ENCODE results near the gene FMO1. TPM values are rescaled to one million over a fixed set of nuclear protein-coding genes. Genes with fewer than 3 reads are reported as not detected.
"Not testable (repeated sequence)": the region's sequence is repeated elsewhere in the genome, so short reads cannot be mapped to it uniquely, and the experiment has no call there.

FMO1 gene
- total RNA-seq, 2 donors from 2014 or later = 0.62 TPM; not detected in 1

DNA sequence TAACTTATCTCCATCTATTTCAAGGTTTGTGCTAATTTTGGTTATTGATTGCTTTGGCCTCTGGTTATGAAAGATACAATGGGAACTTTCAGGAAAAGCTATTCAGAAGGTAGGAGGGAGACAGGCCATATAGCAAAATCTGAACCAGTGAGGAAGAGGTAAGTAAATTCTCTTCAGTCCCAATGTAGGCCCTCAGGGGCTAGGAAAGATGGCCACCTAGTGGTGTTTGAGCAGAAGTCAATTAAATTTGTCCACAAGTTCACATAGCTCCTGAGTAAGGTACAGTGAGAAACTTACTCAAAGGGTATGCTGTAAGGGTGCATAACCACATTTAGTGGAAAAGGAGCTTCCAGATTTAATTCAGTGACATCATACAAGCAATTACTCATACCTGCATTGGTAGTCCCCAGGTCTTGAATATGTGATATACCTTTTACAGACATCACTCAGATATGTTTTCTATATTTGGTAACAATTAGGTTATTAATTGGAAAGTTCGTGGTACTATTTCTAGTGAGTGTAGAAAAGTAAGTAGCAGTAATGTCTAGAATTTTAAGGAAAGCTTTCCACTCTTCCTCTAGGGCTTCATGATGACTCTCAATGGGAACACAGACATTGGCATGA lies 21.4 kb upstream of the FMO1 start:
- intact Hi-C loops (cut with DNase I) = loop anchor here (2.0 to 10.0 kb wide), 5 partner anchors 112 to 262 kb away; no protein-coding TSS in a partner anchor
- ATAC-seq = peak; percentile 78 to 81
- no peak for DNase-seq

DNA sequence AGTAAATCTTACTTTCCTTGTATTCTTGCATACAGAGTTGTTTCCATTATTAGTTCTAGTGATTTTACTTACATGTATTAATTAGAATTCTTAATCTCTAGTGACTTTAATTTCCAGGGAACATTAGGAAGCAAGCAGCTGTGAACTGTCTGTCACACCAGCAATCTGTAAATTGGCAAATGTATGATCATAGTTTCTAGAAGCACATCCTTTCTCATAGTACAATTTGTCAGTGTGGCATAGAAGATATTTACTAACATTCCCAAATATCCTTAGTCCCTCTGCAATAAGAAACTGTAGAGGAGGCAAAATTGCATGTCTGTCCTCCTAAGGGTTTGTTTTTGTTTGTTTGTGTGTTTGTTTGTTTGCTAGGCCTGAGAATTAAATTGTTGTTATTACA lies 17.0 kb upstream of the FMO1 start:
- intact Hi-C loops (cut with DNase I) = no loop called here
- DNase-seq (no peak), ATAC-seq (no peak)

DNA sequence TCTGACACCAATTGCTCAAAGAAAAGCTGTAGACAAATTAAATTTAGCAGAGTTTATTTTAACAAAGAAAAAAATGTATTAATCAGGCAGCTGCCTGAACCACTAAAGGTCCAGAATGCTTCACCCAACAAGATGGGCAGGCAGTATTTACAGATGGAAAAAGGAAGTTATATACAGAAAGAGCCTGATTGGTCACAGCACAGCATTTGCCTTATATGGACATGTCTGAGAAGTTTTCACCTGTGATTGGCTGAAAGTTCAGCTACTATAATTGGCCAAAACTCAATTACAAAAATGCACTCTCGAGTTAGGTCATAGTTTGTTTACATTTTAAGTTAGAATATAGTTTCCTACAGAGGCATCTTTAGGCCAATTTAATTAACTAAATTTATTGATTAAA lies 15.1 kb upstream of the FMO1 start:
- intact Hi-C loops (cut with DNase I) = no loop called here
- DNase-seq = no peak
- ATAC-seq = no peak

DNA sequence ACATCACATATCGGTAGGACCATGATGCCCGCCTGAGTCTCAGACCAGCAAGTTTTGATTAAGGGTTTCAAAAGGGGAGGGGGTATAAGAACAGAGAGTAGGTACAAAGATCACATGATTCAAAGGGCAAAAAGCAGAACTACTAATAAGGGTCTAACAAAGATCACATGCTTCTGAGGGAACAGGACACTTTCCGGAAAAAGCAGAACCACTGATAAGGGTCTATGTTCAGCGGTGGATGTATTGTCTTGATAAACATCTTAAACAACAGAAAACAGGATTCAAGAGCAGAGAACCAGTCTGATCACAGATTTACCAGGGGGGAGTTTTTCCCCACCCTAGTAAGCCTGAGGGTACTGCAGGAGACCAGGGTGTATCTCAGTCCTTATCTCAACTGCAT lies 12.1 kb upstream of the FMO1 start:
- ATAC-seq; intact Hi-C loops (cut with DNase I); DNase-seq: not testable (repeated sequence)

DNA sequence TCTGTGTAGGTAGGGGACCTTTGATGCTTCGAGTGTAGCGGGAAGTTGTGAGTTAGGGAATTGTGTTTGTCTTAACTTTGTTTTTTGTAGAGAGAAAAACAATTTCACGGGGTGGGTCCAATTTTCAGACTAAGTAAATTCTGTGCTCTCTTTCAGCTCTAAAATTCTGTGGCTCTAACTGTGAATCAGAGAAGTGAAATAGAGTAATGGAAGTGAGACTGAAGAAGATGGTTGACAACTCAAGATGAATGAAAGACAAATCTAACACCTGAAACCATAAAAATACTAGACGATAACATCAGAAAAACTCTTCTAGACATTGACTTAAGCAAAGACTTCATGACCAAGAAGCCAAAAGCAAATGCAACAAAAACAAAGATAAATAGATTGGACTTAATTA lies 4.4 kb upstream of the FMO1 start:
- intact Hi-C loops (cut with DNase I) = no loop called here
- DNase-seq = no peak
- ATAC-seq = no peak

DNA sequence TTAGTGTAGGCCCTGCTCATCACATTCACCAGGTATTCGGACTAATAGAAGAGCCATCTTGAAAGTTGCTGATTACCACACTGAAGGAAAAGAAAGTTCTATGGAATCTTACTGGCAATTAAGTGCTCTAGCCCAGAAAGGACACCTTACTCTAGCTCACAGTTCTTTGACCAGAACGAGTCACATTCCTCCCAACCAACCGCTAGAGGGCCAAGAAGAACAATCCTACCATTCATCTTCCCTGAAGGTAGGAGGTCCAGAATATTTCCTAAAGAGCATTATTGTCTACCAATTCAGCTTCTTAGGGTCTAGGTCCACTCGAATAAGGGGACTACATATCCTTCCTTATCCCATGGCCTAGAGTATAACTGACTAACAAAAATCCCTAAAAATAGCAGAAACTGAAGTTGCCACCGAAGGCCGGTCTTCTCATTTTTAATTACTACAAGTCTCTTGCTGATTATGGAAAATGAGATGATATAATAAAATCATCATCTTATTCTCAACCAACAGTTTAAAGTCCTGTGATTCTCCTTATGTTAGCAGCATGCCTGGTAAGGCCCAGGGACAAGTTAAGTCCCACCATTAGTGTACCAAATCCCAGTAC lies 2.7 kb upstream of the FMO1 start:
- DNase-seq (no peak), ATAC-seq (peak; percentile 70 to 77)
- intact Hi-C loops (cut with DNase I) = loop anchor here in 1 of 2 donors (5.0 kb wide), 1 partner anchor 67 kb away; the partner anchor contains the start of gene FMO4

DNA sequence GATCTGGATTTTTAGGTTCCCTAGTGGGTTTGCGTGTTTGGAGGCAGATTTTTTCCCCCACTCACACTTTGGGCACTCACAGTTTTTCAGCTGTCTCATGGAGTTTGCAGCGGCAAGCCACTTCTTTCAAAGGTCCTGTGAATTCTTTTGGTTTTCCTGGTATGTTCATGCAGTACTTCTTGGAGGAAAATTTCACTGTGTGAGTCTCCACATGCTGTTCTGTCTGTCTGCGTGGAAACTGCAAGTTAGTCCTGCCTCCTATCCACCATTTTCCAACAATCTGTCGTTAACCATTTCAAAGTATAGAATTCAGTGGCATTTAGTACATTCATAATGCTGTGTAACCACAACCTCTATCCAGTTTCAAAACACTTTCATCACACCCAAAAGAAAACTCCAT lies 793 bp upstream of the FMO1 start:
- intact Hi-C loops (cut with DNase I) = loop anchor here in 1 of 2 donors (5.0 kb wide), 1 partner anchor 65 kb away; the partner anchor contains the start of gene FMO4
- DNase-seq = no peak
- no peak for ATAC-seq

DNA sequence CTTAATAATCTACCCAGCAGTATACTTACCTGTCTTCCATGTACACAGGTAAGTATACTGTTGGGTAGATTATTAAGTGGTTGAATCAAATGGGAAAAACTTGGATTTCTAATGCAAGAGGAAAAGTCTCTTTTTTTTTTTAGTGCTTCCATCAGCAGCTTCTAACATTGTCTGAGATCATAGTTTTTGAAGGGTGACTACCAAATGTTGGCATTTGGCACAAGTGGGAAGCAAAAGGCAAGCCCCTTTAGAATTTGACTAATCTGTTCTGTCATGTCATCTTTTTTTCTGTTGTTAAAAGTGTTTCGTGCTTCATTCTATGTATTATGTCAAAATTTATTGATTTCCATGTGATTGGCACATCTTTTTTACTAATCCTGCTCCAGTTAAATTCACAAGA lies 547 bp downstream of the FMO1 start:
- DNase-seq (no peak), ATAC-seq (no peak)
- intact Hi-C loops (cut with DNase I) = loop anchor here in 1 of 2 donors (5.0 kb wide), 1 partner anchor 63 kb away; the partner anchor contains the start of gene FMO4

DNA sequence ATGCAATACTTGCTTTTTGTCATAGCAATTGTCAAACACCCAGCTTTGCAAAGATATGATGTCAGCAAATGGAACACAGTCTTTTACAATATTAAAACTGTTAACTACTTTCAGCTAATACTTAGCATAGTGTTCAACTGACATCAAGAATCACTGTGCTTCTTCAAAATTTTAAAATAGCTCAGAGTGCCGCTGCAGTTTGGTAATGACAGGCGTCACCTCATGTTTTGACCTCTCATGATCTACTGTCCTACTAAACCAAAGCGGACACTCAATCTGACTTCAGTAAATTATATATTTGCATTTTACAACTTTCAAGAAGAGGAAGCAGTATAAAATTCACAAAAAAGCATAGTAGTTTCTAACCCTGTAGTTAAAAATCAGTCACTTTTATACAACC lies 2.0 kb downstream of the FMO1 start:
- intact Hi-C loops (cut with DNase I) = loop anchor here in 1 of 2 donors (5.0 kb wide), 1 partner anchor 62 kb away; the partner anchor contains the start of gene FMO4
- ATAC-seq (peak; percentile 25 to 53), DNase-seq (no peak)

DNA sequence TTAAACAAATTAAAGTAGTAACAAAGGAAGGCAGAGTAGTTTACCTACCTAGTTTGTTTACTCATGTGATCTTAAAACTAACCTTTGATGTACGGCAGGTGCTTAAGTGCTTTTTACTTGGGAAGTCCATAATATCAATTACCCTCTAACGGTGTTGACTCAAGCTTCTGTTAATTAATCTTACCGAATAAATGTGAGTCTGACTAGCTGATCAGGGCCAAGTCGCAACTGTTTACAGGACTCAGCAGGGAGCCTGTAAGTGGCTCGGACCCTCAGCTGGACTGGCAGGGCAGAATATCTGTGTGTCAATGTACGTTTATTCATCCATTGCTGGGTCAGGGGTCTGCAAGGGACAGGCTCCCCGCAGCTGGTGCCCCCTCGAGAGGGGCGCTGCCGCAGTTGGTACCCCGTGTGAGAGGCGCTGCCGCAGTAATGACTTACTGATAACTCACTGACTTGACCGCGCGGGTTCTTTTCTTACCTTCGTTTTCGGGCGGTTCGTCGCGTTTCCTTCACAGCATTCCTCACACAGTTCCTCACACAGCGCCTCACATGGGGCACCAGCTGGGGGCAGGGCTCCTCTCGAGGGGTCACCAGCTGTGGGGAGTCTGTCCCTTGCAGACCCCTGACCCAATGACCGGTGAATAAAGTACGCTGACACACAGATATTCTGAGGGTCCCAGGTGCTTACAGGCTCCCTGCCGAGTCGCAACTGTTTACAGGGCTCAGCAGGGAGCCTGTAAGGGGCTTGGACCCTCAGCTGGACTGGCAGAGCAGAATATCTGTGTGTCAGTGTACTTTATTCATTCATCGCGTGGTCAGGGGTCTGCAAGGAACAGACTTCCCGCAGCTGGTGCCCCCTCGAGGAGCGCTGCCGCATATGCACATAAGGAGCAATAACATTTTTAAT lies 3.0 kb downstream of the FMO1 start:
- DNase-seq (peak; percentile 41), ATAC-seq (peak; percentile 49 to 51)

DNA sequence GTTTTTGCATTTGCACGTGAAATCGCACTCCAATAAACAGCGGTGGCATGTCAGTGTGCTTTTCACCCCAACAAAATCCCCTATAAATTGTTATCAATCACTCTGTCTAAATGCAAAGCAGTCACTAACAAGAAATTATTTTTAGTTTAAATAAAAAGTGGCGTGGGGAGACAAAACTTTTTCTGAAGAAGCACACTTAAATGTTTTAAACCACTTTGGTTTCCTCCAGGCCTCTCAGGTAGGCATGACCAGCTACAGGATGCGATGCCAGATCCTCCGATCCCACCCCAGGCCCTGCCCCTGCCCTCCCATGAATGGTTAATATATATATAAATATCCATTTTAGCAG lies 3.6 kb downstream of the FMO1 start:
- no peak for DNase-seq
- intact Hi-C loops (cut with DNase I) = loop anchor here in 1 of 2 donors (5.0 kb wide), 1 partner anchor 60 kb away; the partner anchor contains the start of gene FMO4
- ATAC-seq = no peak

More for the DNA sequence above, 3.0 kb downstream of the FMO1 start:
- intact Hi-C loops (cut with DNase I) = loop anchor here in 1 of 2 donors (5.0 kb wide), 1 partner anchor 61 kb away; the partner anchor contains the start of gene FMO4

DNA sequence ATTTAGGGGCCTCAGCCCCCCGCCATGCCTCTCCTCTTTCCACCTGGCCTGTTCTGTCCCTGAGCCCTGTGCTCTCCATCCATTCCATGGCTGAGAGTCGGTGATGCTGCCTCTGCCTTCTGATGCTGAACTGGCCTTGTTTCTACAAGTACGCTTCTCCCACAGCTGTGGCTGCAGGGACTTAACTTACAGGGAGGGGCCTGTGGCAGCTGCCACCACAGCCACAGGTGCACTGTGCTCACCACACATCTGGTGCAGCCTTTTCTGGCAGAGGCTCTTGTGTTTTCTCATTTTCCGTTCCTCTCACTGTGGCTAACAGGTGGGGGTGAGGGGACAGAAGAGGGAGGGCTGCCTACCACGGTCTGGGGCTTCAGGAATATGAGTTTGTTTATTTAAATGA lies 4.2 kb downstream of the FMO1 start:
- no peak for ATAC-seq
- intact Hi-C loops (cut with DNase I) = loop anchor here in 1 of 2 donors (5.0 kb wide), 1 partner anchor 60 kb away; the partner anchor contains the start of gene FMO4
- no peak for DNase-seq

DNA sequence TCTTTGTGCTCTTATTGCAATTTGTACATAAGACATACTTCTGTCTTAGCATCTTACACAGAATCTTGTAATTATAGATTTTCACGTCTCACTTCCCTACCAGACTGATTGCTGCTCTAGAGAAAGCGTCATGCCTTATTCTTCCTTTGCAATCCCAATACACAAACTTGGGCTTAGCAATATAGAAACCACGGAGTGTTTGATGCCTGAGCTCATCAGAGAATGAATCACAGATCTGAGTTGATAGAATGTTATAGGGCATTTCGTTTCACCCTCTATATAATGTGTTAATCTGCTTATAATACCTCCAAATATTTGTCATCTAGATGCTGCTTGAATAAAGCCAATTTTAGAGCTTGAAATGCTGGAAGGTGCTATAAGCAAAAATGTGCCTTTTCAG lies 6.6 kb downstream of the FMO1 start:
- ATAC-seq (no peak), DNase-seq (no peak)
- intact Hi-C loops (cut with DNase I) = loop anchor here in 1 of 2 donors (5.0 kb wide), 1 partner anchor 57 kb away; the partner anchor contains the start of gene FMO4

DNA sequence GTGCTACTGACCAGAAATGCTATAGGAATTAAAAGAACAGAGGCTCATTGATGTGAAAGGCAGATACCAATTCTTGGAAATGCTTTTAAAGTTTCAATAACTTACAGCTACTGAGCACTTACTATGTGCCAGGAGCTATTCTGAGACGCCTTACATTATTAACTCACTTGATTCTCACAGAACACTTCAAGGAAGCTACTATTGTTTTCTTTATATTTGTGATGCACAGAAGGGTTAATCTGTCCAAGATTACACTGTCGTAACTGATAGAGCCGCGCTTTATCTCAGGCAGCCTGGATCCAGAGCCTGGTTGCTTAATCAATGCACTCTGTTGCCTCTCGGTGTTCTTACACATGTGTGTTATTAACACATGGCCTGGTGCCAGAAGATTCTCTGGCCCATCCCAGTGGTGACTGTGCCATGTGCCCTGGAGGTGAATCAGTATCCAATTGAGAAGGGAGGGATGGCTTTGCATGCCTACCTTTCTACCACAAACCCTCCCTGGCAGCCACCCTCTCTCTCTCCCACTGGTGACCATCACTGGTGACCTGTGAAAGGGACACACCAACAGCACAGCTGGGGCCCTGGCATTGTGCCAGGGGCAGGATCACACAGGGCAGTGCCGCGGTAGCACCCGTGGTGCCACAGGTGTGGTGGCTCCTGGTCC lies 8.8 kb downstream of the FMO1 start:
- intact Hi-C loops (cut with DNase I) = no loop called here
- peak; percentile 28 for DNase-seq
- ATAC-seq = peak; percentile 57 to 67

DNA sequence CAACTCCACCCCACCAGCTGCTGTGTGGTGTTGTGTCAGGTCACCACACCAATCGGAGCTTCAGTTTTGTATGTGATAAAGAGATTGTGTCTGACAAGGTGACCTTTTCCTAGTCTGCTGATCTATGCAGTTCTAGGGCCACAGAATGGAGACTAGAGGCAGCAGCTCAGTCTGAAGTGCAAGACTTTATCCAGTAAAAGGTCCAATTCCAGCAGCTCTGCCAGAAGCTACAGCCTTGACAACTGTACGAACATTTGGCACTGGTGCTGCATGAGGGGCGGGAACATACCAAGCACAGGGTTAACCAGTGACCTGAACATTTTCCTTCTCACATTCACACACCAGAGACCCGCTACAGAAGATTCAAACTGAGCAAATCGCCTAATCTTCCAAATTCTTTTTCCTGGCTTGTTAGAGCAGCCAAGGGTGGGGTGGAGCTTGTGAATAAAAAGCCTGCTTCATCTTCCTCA lies 9.3 kb downstream of the FMO1 start:
- intact Hi-C loops (cut with DNase I) = no loop called here
- peak; percentile 25 to 59 for ATAC-seq

DNA sequence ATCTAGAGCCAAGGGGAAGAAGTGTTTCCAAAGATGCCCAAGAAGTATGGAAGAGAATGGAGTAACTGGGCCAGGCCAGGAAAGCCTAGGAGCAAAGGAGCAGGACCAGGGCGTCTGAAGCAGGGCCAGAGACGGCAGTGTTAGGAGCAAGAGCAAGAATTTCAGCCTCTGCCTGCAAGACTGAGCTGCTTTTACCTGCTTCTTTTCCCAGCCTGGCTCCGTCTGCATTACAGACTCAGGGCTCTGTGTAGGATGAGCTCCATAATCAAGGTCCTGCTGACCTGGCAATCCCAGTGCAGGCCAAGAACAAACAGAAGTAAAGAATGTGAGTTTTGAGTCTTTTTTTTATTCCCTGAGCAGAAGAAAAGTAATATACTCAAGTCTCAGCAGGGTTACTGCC lies 10.1 kb downstream of the FMO1 start:
- intact Hi-C loops (cut with DNase I) = no loop called here
- ATAC-seq (no peak), DNase-seq (no peak)

More for the DNA sequence above, 9.3 kb downstream of the FMO1 start:
- DNase-seq = no peak

DNA sequence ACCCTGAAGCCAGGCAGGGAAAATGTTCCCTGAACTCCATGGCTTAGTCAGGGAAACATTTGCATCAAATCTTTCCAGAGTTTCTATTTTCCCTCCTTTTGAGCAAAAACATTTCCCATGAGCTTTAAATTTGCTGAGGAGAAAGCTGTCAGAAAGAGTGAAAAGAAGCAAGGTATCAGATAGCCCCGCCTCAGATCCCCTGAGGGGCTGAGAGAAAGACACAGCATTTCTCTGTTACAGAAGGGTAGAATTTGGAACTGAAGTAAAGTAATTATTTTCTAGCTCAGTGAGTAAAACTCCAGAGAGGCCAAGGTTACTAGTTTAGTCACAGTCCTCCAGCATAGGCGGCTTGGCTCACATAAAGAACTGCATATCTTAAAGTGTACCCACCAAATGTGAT lies 10.6 kb downstream of the FMO1 start:
- intact Hi-C loops (cut with DNase I) = no loop called here
- ATAC-seq (no peak), DNase-seq (no peak)

DNA sequence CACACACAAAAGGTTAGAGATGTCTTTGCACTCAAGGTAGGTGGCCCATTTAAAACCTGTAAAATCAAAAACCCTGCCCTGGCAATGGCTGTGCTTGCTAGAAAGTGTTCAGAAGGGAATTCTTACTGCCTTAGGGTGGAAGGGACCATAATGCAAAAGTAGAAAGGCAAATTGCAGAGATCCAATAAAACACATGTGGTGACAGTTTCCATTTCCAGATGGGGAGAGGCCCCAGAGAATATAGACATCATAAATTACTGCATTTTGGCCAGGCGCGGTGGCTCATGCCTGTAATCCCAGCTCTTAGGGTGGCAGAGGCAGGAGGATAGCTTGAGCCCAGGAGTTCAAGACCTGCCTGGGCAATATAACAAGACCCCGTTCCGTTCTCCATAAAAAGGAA lies 13.0 kb downstream of the FMO1 start:
- ATAC-seq (no peak), DNase-seq (no peak)
- intact Hi-C loops (cut with DNase I) = no loop called here

DNA sequence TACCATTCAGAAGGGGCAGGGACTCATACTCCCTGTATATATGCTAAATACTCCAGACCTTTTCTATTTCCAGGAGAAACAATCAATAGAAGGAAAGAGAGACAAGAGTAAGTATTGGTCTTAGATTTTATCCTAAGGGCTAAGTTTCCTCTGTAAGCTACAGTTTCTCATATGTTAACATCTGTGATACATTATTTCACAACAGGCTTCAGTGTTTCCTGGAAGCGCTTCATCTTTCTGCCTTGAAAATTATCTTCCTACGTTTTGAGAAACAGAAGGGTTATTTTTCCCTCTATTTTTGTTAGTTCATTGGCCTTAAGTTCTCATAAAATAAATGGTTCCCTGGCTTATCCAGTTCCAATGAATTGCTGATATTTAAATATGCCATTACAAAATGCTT lies 15.6 kb downstream of the FMO1 start:
- ATAC-seq (no peak), DNase-seq (no peak)
- intact Hi-C loops (cut with DNase I) = no loop called here
